ENCODE data around the gene PTPRN2.

PTPRN2 gene

DNA sequence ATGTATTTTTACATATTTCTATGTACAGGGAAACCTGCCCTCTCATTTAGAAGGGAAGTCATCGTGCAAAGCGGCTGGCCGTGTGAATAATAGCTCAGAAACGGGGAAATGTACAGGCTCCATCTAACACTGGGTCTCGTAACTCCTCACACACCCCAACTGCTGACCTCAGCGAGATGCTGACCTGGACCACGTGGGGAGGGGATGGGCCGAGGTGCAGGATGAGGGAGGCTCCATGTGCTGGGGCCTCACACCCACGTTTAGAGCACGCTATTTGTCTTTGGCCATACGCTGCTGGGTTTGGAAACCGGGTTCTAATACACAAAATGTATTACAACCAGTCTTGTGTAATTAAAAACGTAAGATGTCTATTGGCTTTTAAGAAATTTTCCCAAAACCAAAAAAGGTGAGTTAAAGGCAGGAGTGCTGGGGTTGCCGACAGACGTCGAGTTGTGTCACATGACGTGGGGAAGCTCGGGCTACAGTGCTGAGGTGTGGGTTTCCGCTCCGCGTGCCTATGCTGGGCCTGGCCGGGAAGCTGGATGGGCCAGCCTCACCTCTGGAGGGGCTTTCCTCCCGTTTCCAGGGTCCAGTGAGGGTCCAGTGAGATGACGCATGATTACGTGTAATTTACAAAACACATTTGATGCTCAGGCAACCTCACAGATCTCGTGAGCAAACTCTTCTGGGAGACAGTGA lies 1035.2 kb downstream of the PTPRN2 start:
- DNase-seq (ENCODE audit: low spot score) = no peak
- TF ChIP-seq CTCF (IDR thresholded peaks at IDR 0.05; ENCODE audit: borderline replicate concordance, control extremely low read depth, extremely low read depth, insufficient read depth, missing control alignments) = no peak
- in situ Hi-C loops (cut with MboI; ENCODE audit: low sequenced_read_pairs, unreplicated experiment) = no loop called here

GRCh38 chr7:157551325-157552070 lies 1036.1 kb downstream of the PTPRN2 start:
- in situ Hi-C loops (cut with MboI; ENCODE audit: low sequenced_read_pairs, unreplicated experiment) = no loop called here
- TF ChIP-seq CTCF (IDR thresholded peaks at IDR 0.05; ENCODE audit: borderline replicate concordance, control extremely low read depth, extremely low read depth, insufficient read depth, missing control alignments) = no peak
- DNase-seq (ENCODE audit: low spot score) = no peak

GRCh38 chr7:157550300-157551275 lies 1037.0 kb downstream of the PTPRN2 start:
- in situ Hi-C loops (cut with MboI; ENCODE audit: low sequenced_read_pairs, unreplicated experiment) = no loop called here
- no peak for TF ChIP-seq CTCF (IDR thresholded peaks at IDR 0.05; ENCODE audit: borderline replicate concordance, control extremely low read depth, extremely low read depth, insufficient read depth, missing control alignments)
- no peak for DNase-seq (ENCODE audit: low spot score)

DNA sequence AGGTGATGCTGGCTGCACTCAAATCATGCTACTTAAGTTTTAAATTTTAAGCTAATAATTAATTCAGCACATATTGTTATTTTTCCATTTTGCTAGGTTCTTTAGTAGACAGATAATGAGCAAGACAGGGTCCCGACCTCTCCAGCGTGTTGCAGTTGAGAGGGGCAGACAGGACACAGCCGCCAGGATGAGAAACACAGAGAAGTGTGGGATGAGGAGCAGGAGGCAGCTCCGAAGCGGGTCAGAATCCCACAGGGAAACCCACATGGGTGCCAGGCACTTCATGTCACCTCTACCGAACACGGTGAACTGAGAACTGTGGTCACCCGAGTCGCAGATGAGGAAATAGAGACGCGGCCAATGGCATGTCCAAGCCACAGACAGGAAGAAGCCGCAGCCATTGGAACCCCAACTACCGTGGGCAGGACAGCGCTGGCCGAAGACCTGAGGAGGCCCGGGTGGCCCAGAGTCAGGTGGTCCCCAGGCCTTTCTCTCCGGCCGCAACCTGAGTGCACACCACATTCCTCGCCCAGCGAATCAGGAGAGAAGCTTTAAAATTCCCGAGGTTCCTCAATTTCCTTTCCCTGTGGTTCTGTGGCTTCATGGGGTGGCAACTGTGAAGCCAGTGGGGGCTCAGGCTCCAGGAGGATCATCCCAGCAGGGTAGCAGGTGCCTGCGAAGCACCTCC lies 1037.9 kb downstream of the PTPRN2 start:
- no peak for DNase-seq (ENCODE audit: low spot score)
- no peak for TF ChIP-seq CTCF (IDR thresholded peaks at IDR 0.05; ENCODE audit: borderline replicate concordance, control extremely low read depth, extremely low read depth, insufficient read depth, missing control alignments)
- in situ Hi-C loops (cut with MboI; ENCODE audit: low sequenced_read_pairs, unreplicated experiment) = no loop called here

GRCh38 chr7:157548691-157549303 lies 1038.8 kb downstream of the PTPRN2 start:
- TF ChIP-seq CTCF (IDR thresholded peaks at IDR 0.05; ENCODE audit: borderline replicate concordance, control extremely low read depth, extremely low read depth, insufficient read depth, missing control alignments) = no peak
- in situ Hi-C loops (cut with MboI; ENCODE audit: low sequenced_read_pairs, unreplicated experiment) = no loop called here
- no peak for DNase-seq (ENCODE audit: low spot score)
